Stomach (tissue), 4 donors: Measurements from ENCODE around the gene FHOD3.

Experiments
- POLR2AphosphoS5 ChIP-seq, 3 donors: sonication (generic); formaldehyde crosslinking; IDR thresholded peaks; one replicate each; pipeline ENCODE4 v1.6.1; 2016; ENCODE audit warnings: antibody characterized with exemption in 3 of 3
- TF ChIP-seq, protein P1 (sequence below), 7 experiments: fragments of 450-650 bp in 4 of 7; fragments of 200-600 bp in 3 of 7; sonication (generic) in 3 of 7; IDR thresholded peaks; one replicate each; pipeline ENCODE4 v1.5.1; 2016 to 2019; ENCODE audit warnings: antibody characterized with exemption in 7 of 7, control low read depth in 2 of 7, mild to moderate bottlenecking in 1 of 7

DNA sequence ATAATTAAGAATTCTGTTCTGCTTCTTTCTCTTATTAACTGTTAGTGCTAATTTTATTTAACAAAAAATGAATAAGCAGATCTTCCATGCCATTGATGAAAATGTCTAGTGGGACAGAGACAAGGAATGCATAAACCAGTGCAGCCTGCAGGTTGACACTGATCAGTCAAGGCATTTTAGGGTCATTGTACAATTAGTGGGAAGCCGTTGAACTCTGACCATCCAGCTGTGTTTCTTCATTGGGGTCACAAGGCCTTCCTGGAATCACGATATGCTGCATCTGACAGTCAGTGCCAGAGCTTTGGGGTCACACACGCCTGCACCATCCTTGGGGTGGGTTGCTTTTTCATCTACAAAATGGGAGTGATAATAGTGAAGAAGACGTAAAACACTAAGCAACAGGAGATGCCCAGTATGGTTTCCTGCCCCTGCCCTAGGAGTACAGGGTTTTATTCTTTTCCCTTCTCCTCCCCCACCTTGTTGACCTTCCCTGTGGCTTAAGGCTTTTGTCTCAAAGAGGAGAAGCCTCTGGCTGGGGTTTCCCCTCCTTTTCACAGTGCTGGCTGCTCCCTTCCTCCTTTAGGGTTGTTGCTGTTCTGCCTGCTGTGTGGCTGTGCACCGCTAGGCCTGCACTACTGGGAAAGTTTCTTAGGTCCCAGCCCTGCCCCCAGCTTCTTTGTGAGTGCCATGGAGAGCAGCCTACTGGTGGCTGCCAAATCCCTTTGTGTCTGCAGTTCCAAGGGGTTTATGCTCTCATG is 285.7 kb downstream of the FHOD3 start:
- TF ChIP-seq, protein P1, sequence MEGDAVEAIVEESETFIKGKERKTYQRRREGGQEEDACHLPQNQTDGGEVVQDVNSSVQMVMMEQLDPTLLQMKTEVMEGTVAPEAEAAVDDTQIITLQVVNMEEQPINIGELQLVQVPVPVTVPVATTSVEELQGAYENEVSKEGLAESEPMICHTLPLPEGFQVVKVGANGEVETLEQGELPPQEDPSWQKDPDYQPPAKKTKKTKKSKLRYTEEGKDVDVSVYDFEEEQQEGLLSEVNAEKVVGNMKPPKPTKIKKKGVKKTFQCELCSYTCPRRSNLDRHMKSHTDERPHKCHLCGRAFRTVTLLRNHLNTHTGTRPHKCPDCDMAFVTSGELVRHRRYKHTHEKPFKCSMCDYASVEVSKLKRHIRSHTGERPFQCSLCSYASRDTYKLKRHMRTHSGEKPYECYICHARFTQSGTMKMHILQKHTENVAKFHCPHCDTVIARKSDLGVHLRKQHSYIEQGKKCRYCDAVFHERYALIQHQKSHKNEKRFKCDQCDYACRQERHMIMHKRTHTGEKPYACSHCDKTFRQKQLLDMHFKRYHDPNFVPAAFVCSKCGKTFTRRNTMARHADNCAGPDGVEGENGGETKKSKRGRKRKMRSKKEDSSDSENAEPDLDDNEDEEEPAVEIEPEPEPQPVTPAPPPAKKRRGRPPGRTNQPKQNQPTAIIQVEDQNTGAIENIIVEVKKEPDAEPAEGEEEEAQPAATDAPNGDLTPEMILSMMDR (IDR thresholded peaks at IDR 0.05), result no peak
- no peak for TF ChIP-seq POLR2AphosphoS5 (IDR thresholded peaks at IDR 0.05)
